OCI-LY1 (cell line): ENCODE results near the gene ATF6.

ENCODE experiments used
- EZH2 ChIP-seq: fragments of 200-600 bp; sonication (generic), shearing (Covaris generic); IDR thresholded peaks from 2 replicates; pipeline ENCODE4 v1.8.0; 2017; ENCODE audit warnings: borderline replicate concordance, mixed run types, mild to moderate bottlenecking, antibody characterized with exemption, low read length, moderate library complexity, mixed read lengths
- TF ChIP-seq, protein P1 (sequence below): fragments of 200-600 bp; sonication (generic), shearing (Covaris generic); IDR thresholded peaks from 2 replicates; pipeline ENCODE4 v1.5.1; 2017; ENCODE audit warnings: mild to moderate bottlenecking, antibody characterized with exemption, low read length, moderate library complexity, mixed read lengths

DNA sequence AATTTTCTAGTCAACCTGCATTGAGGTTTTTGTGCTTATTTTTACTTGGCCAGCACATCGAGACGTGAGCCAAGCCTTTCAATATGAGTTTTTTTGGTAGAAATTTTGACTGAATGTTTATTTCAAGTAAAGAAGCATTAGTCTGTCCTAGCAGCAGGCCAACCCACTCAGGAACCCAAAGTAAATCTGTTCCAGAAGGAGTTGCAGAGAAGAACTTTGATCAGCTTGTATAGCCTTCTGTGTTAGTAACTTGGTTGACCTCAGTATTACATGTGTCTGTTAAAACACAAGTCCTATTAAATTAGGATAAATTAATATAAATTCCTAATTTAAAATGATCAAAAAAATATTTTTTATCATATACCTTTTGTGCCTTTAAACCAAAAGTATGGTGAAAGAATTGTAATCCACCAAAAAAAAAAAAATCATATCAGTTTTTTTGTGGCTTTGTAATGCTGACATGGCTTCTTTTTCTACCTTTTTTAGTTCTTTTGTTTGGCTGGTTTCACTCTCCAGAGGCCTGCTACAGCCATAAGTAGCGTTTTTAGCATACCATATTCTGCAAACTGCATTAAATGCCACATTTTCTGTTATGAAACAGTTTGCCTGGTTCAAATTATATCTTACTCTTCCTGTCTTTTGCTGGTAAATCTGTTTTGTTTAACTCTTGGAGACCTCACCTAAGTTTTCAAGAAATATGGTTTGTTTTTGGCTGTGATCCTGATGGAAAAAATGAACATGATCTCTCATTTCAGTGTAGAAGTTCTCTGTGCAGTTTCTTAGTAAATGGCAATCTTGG lies 39.5 kb downstream of the ATF6 start:
- TF ChIP-seq, protein P1, sequence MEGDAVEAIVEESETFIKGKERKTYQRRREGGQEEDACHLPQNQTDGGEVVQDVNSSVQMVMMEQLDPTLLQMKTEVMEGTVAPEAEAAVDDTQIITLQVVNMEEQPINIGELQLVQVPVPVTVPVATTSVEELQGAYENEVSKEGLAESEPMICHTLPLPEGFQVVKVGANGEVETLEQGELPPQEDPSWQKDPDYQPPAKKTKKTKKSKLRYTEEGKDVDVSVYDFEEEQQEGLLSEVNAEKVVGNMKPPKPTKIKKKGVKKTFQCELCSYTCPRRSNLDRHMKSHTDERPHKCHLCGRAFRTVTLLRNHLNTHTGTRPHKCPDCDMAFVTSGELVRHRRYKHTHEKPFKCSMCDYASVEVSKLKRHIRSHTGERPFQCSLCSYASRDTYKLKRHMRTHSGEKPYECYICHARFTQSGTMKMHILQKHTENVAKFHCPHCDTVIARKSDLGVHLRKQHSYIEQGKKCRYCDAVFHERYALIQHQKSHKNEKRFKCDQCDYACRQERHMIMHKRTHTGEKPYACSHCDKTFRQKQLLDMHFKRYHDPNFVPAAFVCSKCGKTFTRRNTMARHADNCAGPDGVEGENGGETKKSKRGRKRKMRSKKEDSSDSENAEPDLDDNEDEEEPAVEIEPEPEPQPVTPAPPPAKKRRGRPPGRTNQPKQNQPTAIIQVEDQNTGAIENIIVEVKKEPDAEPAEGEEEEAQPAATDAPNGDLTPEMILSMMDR: no peak
- TF ChIP-seq EZH2: no peak
